RWPE2 (cell line): ENCODE data around the gene KHDRBS2.
A peak's percentile ranks its signal among the peaks of the same experiment; 100 is the strongest.

Experiments
- ATAC-seq: fragments of 200-7000 bp; cut with Tn5 transposase; 3 replicates; pipeline ENCODE4 v1.9.1; 2021; ENCODE audit warnings: low read depth
- DNase-seq: peaks from one replicate; pipeline ENCODE4 v3.0.0-alpha.2; 2020; ENCODE audit warnings: low spot score
- H3K27ac ChIP-seq: fragments of 450-650 bp; 2 replicates; pipeline ENCODE4 v1.5.1; 2017; ENCODE audit warnings: mild to moderate bottlenecking; ENCODE audit not compliant: poor library complexity, severe bottlenecking
- H3K27me3 ChIP-seq: fragments of 250-450 bp; sonication (Bioruptor Pico); 2 replicates; pipeline ENCODE4 v1.5.1; 2021; ENCODE audit warnings: mild to moderate bottlenecking, moderate library complexity; ENCODE audit not compliant: insufficient read depth, poor library complexity, severe bottlenecking
- H3K36me3 ChIP-seq: fragments of 250-450 bp; sonication (Bioruptor Pico); 2 replicates; pipeline ENCODE4 v1.5.1; 2020; ENCODE audit warnings: low read depth, mild to moderate bottlenecking, moderate library complexity
- H3K4me1 ChIP-seq: fragments of 250-450 bp; sonication (Bioruptor Pico); 2 replicates; pipeline ENCODE4 v1.5.1; 2021; ENCODE audit warnings: mild to moderate bottlenecking, moderate library complexity; ENCODE audit not compliant: insufficient read depth, poor library complexity, severe bottlenecking
- H3K4me3 ChIP-seq: fragments of 250-450 bp; sonication (Bioruptor Pico); 2 replicates; pipeline ENCODE4 v1.5.1; 2021; ENCODE audit warnings: mild to moderate bottlenecking, moderate library complexity; ENCODE audit not compliant: severe bottlenecking
- H3K9me3 ChIP-seq: fragments of 250-450 bp; sonication (Bioruptor Pico); 2 replicates; pipeline ENCODE4 v1.5.1; 2021; ENCODE audit warnings: mild to moderate bottlenecking, moderate library complexity; ENCODE audit not compliant: severe bottlenecking
- CTCF ChIP-seq: fragments of 450-650 bp; IDR thresholded peaks from one replicate; pipeline ENCODE4 v1.5.1; 2017; ENCODE audit warnings: mild to moderate bottlenecking, moderate library complexity; ENCODE audit not compliant: poor library complexity, severe bottlenecking

The KHDRBS2 gene

GRCh38 chr6:62298745-62299392 lies 12.8 kb upstream of the KHDRBS2 start:
- Histone ChIP-seq H3K4me1 (no peaks in the 10 kb centered on the region), H3K9me3 (no peaks in the 10 kb centered on the region), H3K4me3 (no peak overlapping the region), H3K36me3 (no peaks in the 10 kb centered on the region), H3K27me3 (no peaks in the 10 kb centered on the region), H3K27ac (no peak overlapping the region)
- ATAC-seq = no peak
- DNase-seq = no peak
- no peak for TF ChIP-seq CTCF

GRCh38 chr6:62296541-62296940 lies 10.5 kb upstream of the KHDRBS2 start:
- no peaks in the 10 kb centered on the region for H3K9me3 ChIP-seq
- no peak for TF ChIP-seq CTCF

GRCh38 chr6:62288974-62289373 lies 2.9 kb upstream of the KHDRBS2 start:
- H3K9me3 ChIP-seq = peaks cover 1% of the 10 kb centered on the region
- H3K36me3 ChIP-seq = no peaks in the 10 kb centered on the region
- ATAC-seq (no peak), DNase-seq (no peak)
- no peak overlapping the region for H3K4me3 ChIP-seq
- H3K4me1 ChIP-seq = no peaks in the 10 kb centered on the region
- H3K27me3 ChIP-seq = peaks cover 40% of the 10 kb centered on the region
- TF ChIP-seq CTCF = no peak
- no peak overlapping the region for H3K27ac ChIP-seq

More at GRCh38 chr6:62296541-62296940, 10.5 kb upstream of the KHDRBS2 start:
- no peaks in the 10 kb centered on the region for H3K36me3 ChIP-seq
- DNase-seq (no peak), ATAC-seq (no peak)
- H3K4me1 ChIP-seq = no peaks in the 10 kb centered on the region
- H3K4me3 ChIP-seq = no peak overlapping the region
- H3K27ac ChIP-seq = no peak overlapping the region
- H3K27me3 ChIP-seq = no peaks in the 10 kb centered on the region

GRCh38 chr6:62288562-62288961 lies 2.5 kb upstream of the KHDRBS2 start:
- Histone ChIP-seq H3K36me3 (no peaks in the 10 kb centered on the region), H3K27ac (no peak overlapping the region), H3K27me3 (peaks cover 41% of the 10 kb centered on the region), H3K9me3 (peaks cover 1% of the 10 kb centered on the region), H3K4me3 (no peak overlapping the region), H3K4me1 (no peaks in the 10 kb centered on the region)
- DNase-seq = no peak
- no peak for TF ChIP-seq CTCF
- ATAC-seq = no peak

- Histone ChIP-seq H3K4me1 (no peaks in the 10 kb centered on the region), H3K36me3 (no peaks in the 10 kb centered on the region), H3K27me3 (peaks cover 41% of the 10 kb centered on the region), H3K9me3 (peaks cover 1% of the 10 kb centered on the region), H3K27ac (no peak overlapping the region), H3K4me3 (no peak overlapping the region)
- DNase-seq (no peak), ATAC-seq (peak; percentile 19)
- TF ChIP-seq CTCF = no peak
Measured at GRCh38 chr6:62286470-62286843, 432 bp upstream of the KHDRBS2 start.
